KMS-11 (cell line): Measurements from ENCODE around the gene ST8SIA4.

Experiments
- H2AFZ ChIP-seq: fragments of 200-600 bp; sonication (generic); 2 replicates; pipeline ENCODE4 v1.6.1; 2016; ENCODE audit warnings: antibody characterized with exemption, mixed run types, low read depth
- H3K27ac ChIP-seq: fragments of 200-600 bp; sonication (generic); 2 replicates; pipeline ENCODE4 v1.6.1; 2016; ENCODE audit warnings: mild to moderate bottlenecking, mixed run types
- H3K27me3 ChIP-seq: fragments of 200-600 bp; sonication (generic); 2 replicates; pipeline ENCODE4 v1.6.1; 2017; ENCODE audit warnings: mild to moderate bottlenecking, low read depth, mixed run types, moderate library complexity; ENCODE audit not compliant: insufficient read depth
- H3K36me3 ChIP-seq: fragments of 200-600 bp; sonication (generic); 2 replicates; pipeline ENCODE4 v1.6.1; 2017; ENCODE audit warnings: mild to moderate bottlenecking, mixed run types; ENCODE audit not compliant: insufficient read depth
- H3K4me1 ChIP-seq: fragments of 200-600 bp; sonication (generic); 2 replicates; pipeline ENCODE4 v1.6.1; 2016; ENCODE audit warnings: mild to moderate bottlenecking, low read depth, mixed run types; ENCODE audit not compliant: poor library complexity, severe bottlenecking
- H3K4me2 ChIP-seq: fragments of 200-600 bp; sonication (generic); 2 replicates; pipeline ENCODE4 v1.7.0; 2016; ENCODE audit warnings: mild to moderate bottlenecking, mixed run types
- H3K4me3 ChIP-seq: fragments of 200-600 bp; sonication (generic); IDR thresholded peaks from 2 replicates; pipeline ENCODE4 v1.6.1; 2017; ENCODE audit warnings: low read depth, low read length, mixed read lengths; ENCODE audit not compliant: insufficient read depth
- H3K79me2 ChIP-seq: fragments of 200-600 bp; sonication (generic); 2 replicates; pipeline ENCODE4 v1.6.1; 2016; ENCODE audit warnings: low read depth, mixed run types; ENCODE audit not compliant: insufficient read depth
- H3K9ac ChIP-seq: fragments of 200-600 bp; sonication (generic); 2 replicates; pipeline ENCODE4 v1.6.1; 2016; ENCODE audit warnings: mild to moderate bottlenecking, mixed run types
- H4K20me1 ChIP-seq: fragments of 200-600 bp; sonication (generic); 2 replicates; pipeline ENCODE4 v1.6.1; 2016; ENCODE audit warnings: mild to moderate bottlenecking, mixed run types; ENCODE audit not compliant: insufficient read depth
- TF ChIP-seq, protein P1 (sequence below): fragments of 200-600 bp; sonication (generic); conservative IDR thresholded peaks from 2 replicates; pipeline ENCODE4 v1.6.1; 2017; ENCODE audit warnings: low read depth, mild to moderate bottlenecking, antibody characterized with exemption, low read length, moderate library complexity, mixed read lengths

ST8SIA4 gene

DNA sequence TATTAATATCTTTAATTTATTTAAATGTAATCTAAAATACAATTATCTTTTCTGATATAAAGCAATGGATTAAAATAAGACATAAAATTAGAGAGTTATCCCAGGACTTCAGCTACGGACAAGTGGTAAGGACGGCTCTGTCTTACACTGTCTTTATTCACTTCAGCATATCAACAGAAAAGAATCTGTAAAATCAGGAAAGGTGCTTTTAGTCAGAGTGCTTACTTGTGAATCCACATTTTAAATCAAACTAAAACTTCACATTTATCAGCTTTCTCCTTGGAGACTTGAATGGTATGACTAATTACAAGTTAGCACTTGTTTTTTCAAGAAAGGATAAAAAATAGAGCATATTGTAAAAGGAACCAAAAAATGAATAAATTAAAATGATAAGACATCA lies 39.3 kb downstream of the ST8SIA4 start:
- Histone ChIP-seq H3K4me3 (no peak overlapping the region), H3K9ac (no peak overlapping the region), H3K27me3 (no peaks in the 10 kb centered on the region), H3K4me2 (no peak overlapping the region), H2AFZ (no peak overlapping the region), H3K36me3 (no peaks in the 10 kb centered on the region), H3K79me2 (no peaks in the 10 kb centered on the region), H4K20me1 (no peaks in the 10 kb centered on the region), H3K27ac (no peak overlapping the region), H3K4me1 (peaks cover 59% of the 10 kb centered on the region)
- TF ChIP-seq, protein P1, sequence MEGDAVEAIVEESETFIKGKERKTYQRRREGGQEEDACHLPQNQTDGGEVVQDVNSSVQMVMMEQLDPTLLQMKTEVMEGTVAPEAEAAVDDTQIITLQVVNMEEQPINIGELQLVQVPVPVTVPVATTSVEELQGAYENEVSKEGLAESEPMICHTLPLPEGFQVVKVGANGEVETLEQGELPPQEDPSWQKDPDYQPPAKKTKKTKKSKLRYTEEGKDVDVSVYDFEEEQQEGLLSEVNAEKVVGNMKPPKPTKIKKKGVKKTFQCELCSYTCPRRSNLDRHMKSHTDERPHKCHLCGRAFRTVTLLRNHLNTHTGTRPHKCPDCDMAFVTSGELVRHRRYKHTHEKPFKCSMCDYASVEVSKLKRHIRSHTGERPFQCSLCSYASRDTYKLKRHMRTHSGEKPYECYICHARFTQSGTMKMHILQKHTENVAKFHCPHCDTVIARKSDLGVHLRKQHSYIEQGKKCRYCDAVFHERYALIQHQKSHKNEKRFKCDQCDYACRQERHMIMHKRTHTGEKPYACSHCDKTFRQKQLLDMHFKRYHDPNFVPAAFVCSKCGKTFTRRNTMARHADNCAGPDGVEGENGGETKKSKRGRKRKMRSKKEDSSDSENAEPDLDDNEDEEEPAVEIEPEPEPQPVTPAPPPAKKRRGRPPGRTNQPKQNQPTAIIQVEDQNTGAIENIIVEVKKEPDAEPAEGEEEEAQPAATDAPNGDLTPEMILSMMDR = no peak

DNA sequence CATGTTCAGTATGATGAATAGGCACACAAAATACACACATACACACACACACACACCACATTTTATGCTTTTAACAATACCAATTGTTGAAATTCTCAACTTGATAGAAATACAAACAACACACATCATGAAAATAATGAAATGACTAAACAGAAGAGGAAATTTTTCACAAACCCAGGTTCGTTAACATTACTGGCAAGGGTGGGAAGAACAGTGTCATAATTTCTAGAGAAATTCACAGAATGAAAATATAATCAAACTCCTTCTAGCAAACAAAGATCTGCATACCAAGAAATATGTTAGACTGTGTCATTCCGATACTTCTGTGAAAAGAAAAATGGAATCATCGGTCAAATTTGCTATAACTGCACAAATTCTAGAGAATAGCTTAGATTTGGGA lies 41.9 kb downstream of the ST8SIA4 start:
- Histone ChIP-seq H3K27me3 (no peaks in the 10 kb centered on the region), H3K4me2 (peak overlapping the region; percentile 4; the same call in 1 of the 2 replicates), H3K4me1 (peaks cover 62% of the 10 kb centered on the region), H3K27ac (no peak overlapping the region), H3K79me2 (0 out of 2 replicates have a peak, but pooled peaks cover 2% of the 10 kb centered on the region), H3K4me3 (no peak overlapping the region), H4K20me1 (no peaks in the 10 kb centered on the region), H2AFZ (no peak overlapping the region), H3K9ac (no peak overlapping the region), H3K36me3 (no peaks in the 10 kb centered on the region)
- TF ChIP-seq, protein P1 = no peak

DNA sequence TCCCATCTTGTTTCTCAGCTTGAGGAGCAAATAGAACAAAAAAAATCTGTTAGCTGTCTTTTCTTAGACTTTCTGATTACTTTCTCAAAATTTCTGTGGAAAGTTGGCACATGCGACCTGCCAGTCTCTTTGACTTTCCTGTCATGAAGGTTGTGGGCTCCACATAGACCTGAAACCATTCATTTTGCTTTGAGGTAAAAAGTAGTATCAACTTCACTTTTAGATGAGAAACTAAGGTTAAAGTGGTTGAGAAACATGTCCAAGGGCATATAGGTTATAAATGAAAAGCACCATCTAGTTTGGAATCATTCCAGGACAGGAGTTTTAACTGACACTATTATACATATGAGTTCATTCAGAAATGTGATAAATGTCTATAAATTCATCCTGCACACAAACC lies 42.7 kb downstream of the ST8SIA4 start:
- Histone ChIP-seq H3K9ac (no peak overlapping the region), H3K27me3 (no peaks in the 10 kb centered on the region), H3K27ac (no peak overlapping the region), H3K4me1 (peaks cover 62% of the 10 kb centered on the region), H3K4me3 (no peak overlapping the region), H3K36me3 (no peaks in the 10 kb centered on the region), H2AFZ (no peak overlapping the region), H3K79me2 (0 out of 2 replicates have a peak, but pooled peaks cover 9% of the 10 kb centered on the region), H3K4me2 (peak overlapping the region; percentile 4; the same call in 1 of the 2 replicates), H4K20me1 (no peaks in the 10 kb centered on the region)
- TF ChIP-seq, protein P1 = no peak

DNA sequence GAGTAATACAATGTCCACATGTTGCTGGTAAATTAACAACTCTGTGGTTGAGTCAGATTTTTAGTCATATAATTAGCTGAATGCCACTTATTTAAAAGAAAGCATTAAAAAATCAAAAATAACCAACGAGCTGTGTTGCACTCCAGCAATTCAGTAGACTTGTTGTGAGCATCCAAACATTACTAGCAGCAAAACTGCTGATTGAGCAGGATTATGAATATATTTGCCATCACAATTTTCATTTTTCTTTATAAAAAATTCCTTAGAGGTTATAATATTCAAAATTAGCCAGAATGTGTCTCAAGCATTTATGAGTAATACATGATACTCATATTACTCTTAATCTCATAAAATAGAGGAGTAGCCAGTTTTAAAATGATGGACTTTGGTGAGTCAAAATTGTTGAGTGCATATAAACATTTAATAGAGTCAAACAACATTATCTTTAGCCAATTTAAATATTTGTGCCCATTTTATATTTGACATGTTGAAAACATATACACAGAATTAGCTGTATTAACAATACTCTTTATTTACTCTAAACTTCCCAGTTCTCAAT lies 44.0 kb downstream of the ST8SIA4 start:
- peaks cover 64% of the 10 kb centered on the region for H3K4me1 ChIP-seq
- no peaks in the 10 kb centered on the region for H4K20me1 ChIP-seq
- H3K4me2 ChIP-seq = no peak overlapping the region
- H3K9ac ChIP-seq = no peak overlapping the region
- no peaks in the 10 kb centered on the region for H3K36me3 ChIP-seq
- H3K27ac ChIP-seq = no peak overlapping the region
- H3K79me2 ChIP-seq = 0 out of 2 replicates have a peak, but pooled peaks cover 12% of the 10 kb centered on the region
- H2AFZ ChIP-seq = no peak overlapping the region
- H3K4me3 ChIP-seq = no peak overlapping the region
- TF ChIP-seq, protein P1 = no peak
- no peaks in the 10 kb centered on the region for H3K27me3 ChIP-seq
